Mammary epithelial cell (primary cell): Measurements from ENCODE around the gene XXYLT1.

ENCODE experiments used
- EZH2 ChIP-seq: IDR thresholded peaks from 2 replicates; pipeline ENCODE4 v1.6.1; 2012; ENCODE audit warnings: low read length, inconsistent platforms, borderline replicate concordance
- TF ChIP-seq, protein P1 (sequence below), 2 donors: IDR thresholded peaks in 1 of 2; conservative IDR thresholded peaks in 1 of 2; 2 replicates each; pipeline ENCODE4 v1.5.1; 2011 to 2012; ENCODE audit warnings: inconsistent platforms in 2 of 2, low read length in 2 of 2, mild to moderate bottlenecking in 2 of 2, control low read depth in 1 of 2, low read depth in 1 of 2; ENCODE audit not compliant: insufficient read depth in 1 of 2; ENCODE audit errors: extremely low read depth in 1 of 2

- TF ChIP-seq, protein P1, sequence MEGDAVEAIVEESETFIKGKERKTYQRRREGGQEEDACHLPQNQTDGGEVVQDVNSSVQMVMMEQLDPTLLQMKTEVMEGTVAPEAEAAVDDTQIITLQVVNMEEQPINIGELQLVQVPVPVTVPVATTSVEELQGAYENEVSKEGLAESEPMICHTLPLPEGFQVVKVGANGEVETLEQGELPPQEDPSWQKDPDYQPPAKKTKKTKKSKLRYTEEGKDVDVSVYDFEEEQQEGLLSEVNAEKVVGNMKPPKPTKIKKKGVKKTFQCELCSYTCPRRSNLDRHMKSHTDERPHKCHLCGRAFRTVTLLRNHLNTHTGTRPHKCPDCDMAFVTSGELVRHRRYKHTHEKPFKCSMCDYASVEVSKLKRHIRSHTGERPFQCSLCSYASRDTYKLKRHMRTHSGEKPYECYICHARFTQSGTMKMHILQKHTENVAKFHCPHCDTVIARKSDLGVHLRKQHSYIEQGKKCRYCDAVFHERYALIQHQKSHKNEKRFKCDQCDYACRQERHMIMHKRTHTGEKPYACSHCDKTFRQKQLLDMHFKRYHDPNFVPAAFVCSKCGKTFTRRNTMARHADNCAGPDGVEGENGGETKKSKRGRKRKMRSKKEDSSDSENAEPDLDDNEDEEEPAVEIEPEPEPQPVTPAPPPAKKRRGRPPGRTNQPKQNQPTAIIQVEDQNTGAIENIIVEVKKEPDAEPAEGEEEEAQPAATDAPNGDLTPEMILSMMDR (conservative IDR thresholded peaks at IDR 0.05 in 1 of 2, IDR thresholded peaks at IDR 0.05 in 1 of 2; ENCODE audit: extremely low read depth in 1 of 2, insufficient read depth in 1 of 2, low read depth in 1 of 2, low read length in 2 of 2), result no peak
- TF ChIP-seq EZH2, result no peak
These were observed 62.8 kb downstream of the XXYLT1 start for GRCh38 chr3:195208183-195208582.
